ENCODE data around the gene SMARCAL1.

DNA sequence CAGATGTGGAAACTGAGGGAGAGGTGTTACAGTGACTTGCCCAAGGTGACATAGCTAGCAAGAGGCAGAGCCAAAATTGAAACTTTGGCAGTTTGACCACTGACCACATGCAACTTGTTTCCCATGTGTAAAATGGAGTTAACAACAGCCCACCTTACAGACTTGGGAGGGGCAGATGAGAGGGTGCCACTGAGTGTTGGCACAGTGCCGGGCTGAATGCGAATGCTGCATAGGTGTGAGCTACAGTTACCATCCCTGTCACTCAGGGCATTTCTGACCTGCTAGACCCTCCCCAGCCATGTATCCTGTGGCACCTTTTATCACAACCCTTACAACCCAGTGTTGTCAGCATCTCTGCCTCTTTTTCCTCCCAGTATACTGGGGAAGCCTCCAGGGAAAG lies 10.8 kb downstream of the SMARCAL1 start:
- no peak for TF ChIP-seq POLR2AphosphoS5 (IDR thresholded peaks at IDR 0.05; ENCODE audit: borderline replicate concordance, low read depth, low read length)
- no peak for TF ChIP-seq EZH2 (IDR thresholded peaks at IDR 0.05)
